Kidney glomerular epithelial cell (primary cell): ENCODE measurements around the gene VAV3.
A peak's percentile ranks its signal among the peaks of the same experiment; 100 is the strongest.

Experiments used
- DNase-seq: peaks from one replicate; lab custom pipeline; 2025; lab: John Stamatoyannopoulos, UW

VAV3 gene

GRCh38 chr1:107794571-107794970 lies 170.4 kb downstream of the VAV3 start:
- no peak for DNase-seq

GRCh38 chr1:107793896-107794453 lies 171.0 kb downstream of the VAV3 start:
- DNase-seq = no peak

GRCh38 chr1:107791348-107791747 lies 173.6 kb downstream of the VAV3 start:
- no peak for DNase-seq

- no peak for DNase-seq
These were observed 175.0 kb downstream of the VAV3 start for GRCh38 chr1:107789817-107790524.

- DNase-seq = no peak
These were observed 176.5 kb downstream of the VAV3 start for GRCh38 chr1:107788206-107789202.

GRCh38 chr1:107787299-107787698 lies 177.7 kb downstream of the VAV3 start:
- no peak for DNase-seq

GRCh38 chr1:107786203-107786845 lies 178.7 kb downstream of the VAV3 start:
- DNase-seq = no peak

- DNase-seq = no peak
These were observed 179.3 kb downstream of the VAV3 start for GRCh38 chr1:107785496-107786202.

GRCh38 chr1:107782217-107782845 lies 182.6 kb downstream of the VAV3 start:
- peak; percentile 38 for DNase-seq

GRCh38 chr1:107781245-107781644 lies 183.7 kb downstream of the VAV3 start:
- DNase-seq = no peak

GRCh38 chr1:107777664-107778047 lies 187.3 kb downstream of the VAV3 start:
- no peak for DNase-seq

- peak; percentile 1 for DNase-seq
These were observed 187.9 kb downstream of the VAV3 start for GRCh38 chr1:107776900-107777663.

- DNase-seq = no peak
These were observed 193.6 kb downstream of the VAV3 start for GRCh38 chr1:107771377-107771776.

GRCh38 chr1:107767156-107767582 lies 197.8 kb downstream of the VAV3 start:
- DNase-seq = no peak

GRCh38 chr1:107766533-107766932 lies 198.4 kb downstream of the VAV3 start:
- DNase-seq = no peak

GRCh38 chr1:107762751-107763390 lies 202.1 kb downstream of the VAV3 start:
- no peak for DNase-seq

- no peak for DNase-seq
These were observed 204.9 kb downstream of the VAV3 start for GRCh38 chr1:107760065-107760464.

GRCh38 chr1:107750364-107750959 lies 214.5 kb downstream of the VAV3 start:
- DNase-seq = peak; percentile 67

- DNase-seq = peak; percentile 42
These were observed 216.4 kb downstream of the VAV3 start for GRCh38 chr1:107748531-107748930.
